K562 (cell line): Measurements from ENCODE around the gene FSTL4. TPM values are rescaled to one million over a fixed set of nuclear protein-coding genes. Genes with fewer than 3 reads are reported as not detected.

Experiments used
- ATAC-seq: fragments of 200-7000 bp; cut with Tn5 transposase; 3 replicates; pipeline ENCODE4 v1.9.1; 2020; ENCODE audit warnings: moderate library complexity
- BruUV-seq: library from RNA; stranded (reverse); fragments of 400-500 nt; replicated peaks from 2 replicates; lab custom pipeline; 2021; lab: Mats Ljungman, UMichigan
- CTCF ChIA-PET: fragments of 300-600 bp; formaldehyde crosslinking; extraction: SDS; loops from one replicate; lab custom pipeline; 2021; ENCODE audit warnings: low intra/inter-chr PET ratio; lab: Yijun Ruan, JAX
- POLR2A ChIA-PET: fragments of 300-600, 350-650 bp; sonication (Branson Sonifier 250); formaldehyde crosslinking; extraction: SDS; loops from one replicate; lab custom pipeline; 2021; ENCODE audit warnings: antibody characterized with exemption, inconsistent platforms; lab: Yijun Ruan, JAX
- DNase-seq, 4 experiments: peaks; one replicate each; pipeline versions ENCODE4 v3.0.0 to v3.0.0-alpha.2; 2011 to 2018; ENCODE audit warnings: low spot score in 3 of 4, mixed read lengths in 3 of 4; ENCODE audit errors: extremely low read depth in 1 of 4
- FAIRE-seq: peaks from 2 replicates; lab custom pipeline; 2011; peaks lifted over from hg19 to GRCh38; lab: Jason Lieb, UNC
- H2AFZ ChIP-seq: 2 replicates; pipeline ENCODE4 v1.6.0; 2011; ENCODE audit warnings: low read depth, low read length, control low read depth, inconsistent platforms
- H3K27ac ChIP-seq: fragments of 200-600 bp; 3 replicates; pipeline ENCODE4 v1.8.0; 2011; ENCODE audit warnings: low read depth, mild to moderate bottlenecking, control low read depth, inconsistent platforms, low read length, moderate library complexity, mixed read lengths; ENCODE audit errors: extremely low read depth
- H3K27me3 ChIP-seq, 2 experiments: fragments of 300-600 bp in 1 of 2; 2 replicates in 1 of 2; 3 replicates in 1 of 2; pipeline versions ENCODE4 v1.6.0 to v1.8.0; 2011; ENCODE audit warnings: inconsistent platforms in 2 of 2, low read length in 2 of 2, mild to moderate bottlenecking in 1 of 2, mixed read lengths in 1 of 2, moderate library complexity in 1 of 2; ENCODE audit not compliant: control insufficient read depth in 2 of 2, insufficient read depth in 2 of 2
- H3K36me3 ChIP-seq: fragments of 300-600 bp; 3 replicates; pipeline ENCODE4 v1.8.0; 2011; ENCODE audit warnings: mild to moderate bottlenecking, low read length, inconsistent platforms; ENCODE audit not compliant: control insufficient read depth, insufficient read depth
- H3K4me1 ChIP-seq, 2 experiments: fragments of 200-600 bp in 1 of 2; replicated peaks in 1 of 2; 2 replicates in 1 of 2; 3 replicates in 1 of 2; pipeline versions ENCODE4 v1.5.1 to v1.8.0; 2011; ENCODE audit warnings: inconsistent platforms in 2 of 2, low read length in 2 of 2, mild to moderate bottlenecking in 1 of 2, mixed read lengths in 1 of 2, moderate library complexity in 1 of 2; ENCODE audit not compliant: control insufficient read depth in 2 of 2, insufficient read depth in 2 of 2
- H3K4me2 ChIP-seq: 2 replicates; pipeline ENCODE4 v1.6.1; 2011; ENCODE audit warnings: low read length, control low read depth, inconsistent platforms, mixed read lengths; ENCODE audit not compliant: insufficient read depth
- H3K4me3 ChIP-seq: fragments of 200-600 bp; sonication (generic), shearing (Covaris generic); 2 replicates; pipeline ENCODE4 v1.5.1; 2016; ENCODE audit warnings: control low read depth, inconsistent platforms
- H3K79me2 ChIP-seq: fragments of 200-600 bp; 3 replicates; pipeline ENCODE4 v1.8.0; 2011; ENCODE audit warnings: low read length, inconsistent platforms; ENCODE audit not compliant: control insufficient read depth, insufficient read depth
- H3K9ac ChIP-seq, 2 experiments: 2 replicates each; pipeline versions ENCODE4 v1.6.0 to v1.6.1; 2011; ENCODE audit warnings: low read depth in 2 of 2, low read length in 2 of 2, control low read depth in 1 of 2, inconsistent platforms in 1 of 2, mild to moderate bottlenecking in 1 of 2, mixed read lengths in 1 of 2; ENCODE audit not compliant: insufficient read depth in 1 of 2
- H3K9me1 ChIP-seq: one replicate; pipeline ENCODE4 v1.6.0; 2011; ENCODE audit warnings: inconsistent platforms, mild to moderate bottlenecking, low read length, moderate library complexity; ENCODE audit not compliant: control insufficient read depth, insufficient read depth
- H3K9me3 ChIP-seq: replicated peaks from 2 replicates; pipeline ENCODE4 v1.5.1; 2011; ENCODE audit warnings: low read depth, low read length, inconsistent platforms; ENCODE audit not compliant: control insufficient read depth, insufficient read depth
- H4K20me1 ChIP-seq: replicated peaks from 2 replicates; pipeline ENCODE4 v1.6.1; 2011; ENCODE audit warnings: low read length, inconsistent platforms, mixed read lengths; ENCODE audit not compliant: control insufficient read depth, insufficient read depth
- CAMTA2 ChIP-seq: fragments of 250-450 bp; sonication (Bioruptor Pico); conservative IDR thresholded peaks from 2 replicates; pipeline ENCODE4 v1.5.1; 2022
- CBX5 ChIP-seq: IDR thresholded peaks from 2 replicates; pipeline ENCODE4 v1.6.1; 2014; ENCODE audit warnings: low read depth, borderline replicate concordance
- ERF ChIP-seq: fragments of 450-650 bp; formaldehyde crosslinking; IDR thresholded peaks from 2 replicates; pipeline ENCODE4 v1.4.0; 2020; ENCODE audit warnings: mild to moderate bottlenecking, mixed read lengths
- GTF2A2 ChIP-seq: IDR thresholded peaks from 2 replicates; pipeline ENCODE4 v1.6.1; 2016; ENCODE audit warnings: mild to moderate bottlenecking, missing genetic modification characterization, missing compliant biosample characterization
- ILK ChIP-seq: fragments of 450-650 bp; IDR thresholded peaks from 2 replicates; pipeline ENCODE4 v1.6.1; 2016; ENCODE audit warnings: missing genetic modification characterization, low read depth, mild to moderate bottlenecking, missing compliant biosample characterization, moderate library complexity, borderline replicate concordance
- JUNB ChIP-seq: fragments of 450-650 bp; formaldehyde crosslinking; conservative IDR thresholded peaks from 2 replicates; pipeline ENCODE4 v1.4.0; 2020; ENCODE audit warnings: mild to moderate bottlenecking
- RBM17 ChIP-seq: fragments of 200-400 bp; formaldehyde crosslinking; IDR thresholded peaks from 2 replicates; pipeline ENCODE4 v1.6.1; 2017; ENCODE audit warnings: low read depth, mild to moderate bottlenecking, low read length, borderline replicate concordance
- SIX5 ChIP-seq, 2 experiments: IDR thresholded peaks; 2 replicates each; pipeline ENCODE4 v1.6.1; 2011; ENCODE audit warnings: low read length in 2 of 2, borderline replicate concordance in 1 of 2, low read depth in 1 of 2, mild to moderate bottlenecking in 1 of 2, moderate library complexity in 1 of 2; ENCODE audit not compliant: insufficient read depth in 1 of 2
- TEAD4 ChIP-seq, 2 experiments: sonication (generic) in 1 of 2; formaldehyde crosslinking in 1 of 2; IDR thresholded peaks; 2 replicates each; pipeline versions ENCODE4 v1.6.1 to v1.8.0; 2012 to 2022; ENCODE audit warnings: borderline replicate concordance in 1 of 2, inconsistent platforms in 1 of 2, low read length in 1 of 2, mild to moderate bottlenecking in 1 of 2, missing genetic modification reagents in 1 of 2
- TFE3 ChIP-seq: fragments of 450-650 bp; formaldehyde crosslinking; IDR thresholded peaks from 2 replicates; pipeline ENCODE4 v1.4.0; 2020; ENCODE audit warnings: mild to moderate bottlenecking, mixed read lengths
- XRCC3 ChIP-seq: fragments of 450-650 bp; IDR thresholded peaks from 2 replicates; pipeline ENCODE4 v1.6.1; 2017; ENCODE audit warnings: mild to moderate bottlenecking, moderate library complexity
- ZNF184 ChIP-seq: sonication (generic); formaldehyde crosslinking; IDR thresholded peaks from 2 replicates; pipeline ENCODE4 v1.5.0; 2020; ENCODE audit warnings: missing genetic modification reagents
- ZNF766 ChIP-seq: fragments of 200-800 bp; sonication (Bioruptor generic); conservative IDR thresholded peaks from 2 replicates; pipeline ENCODE4 v1.6.1; 2016; ENCODE audit warnings: missing genetic modification characterization, missing compliant biosample characterization
- ZNF77 ChIP-seq: fragments of 250-450 bp; sonication (Bioruptor Pico); IDR thresholded peaks from 2 replicates; pipeline ENCODE4 v1.5.0; 2020
- ZSCAN32 ChIP-seq: fragments of 450-650 bp; formaldehyde crosslinking; IDR thresholded peaks from 2 replicates; pipeline ENCODE4 v1.4.0; 2020; ENCODE audit warnings: mild to moderate bottlenecking, moderate library complexity
- WGBS: fragments of 100-300 bp; shearing (Covaris generic); methylation state at CpG from one replicate; pipeline ENCODE4 v1.1.6; 2016; ENCODE audit warnings: low coverage, mixed read lengths; ENCODE audit not compliant: insufficient coverage; ENCODE audit errors: missing lambda C conversion rate; 5-methylcytosine and 5-hydroxymethylcytosine counted together
- in situ Hi-C: fragments of 300-500 bp; cut with MboI; formaldehyde crosslinking; loops from 4 replicates; pipeline ENCODE4 v1.15.0; 2018; ENCODE audit warnings: inconsistent platforms, mixed read lengths
- intact Hi-C: fragments of 100-400 bp; cut with micrococcal nuclease; formaldehyde crosslinking; loops from 2 replicates; pipeline ENCODE4 v1.14.2; 2022
- polyA plus RNA-seq, 8 experiments: library from polyadenylated mRNA; depleted of rRNA in 4 of 8; stranded (reverse) in 5 of 8; unstranded in 3 of 8; fragments of >200 nt; fragmentation: Nextera tagmentation in 2 of 8; fragmentation: Illumina TruSeq in 1 of 8; extraction: Ambion mirVana in 2 of 8; extraction: Trizol in 1 of 8; gene quantifications; 2 replicates each; pipeline versions ENCODE4 v1.2.1 to v1.2.3, GENCODE V29; 2011 to 2014; ENCODE audit warnings: inconsistent platforms in 1 of 8, missing spikeins in 1 of 8
- total RNA-seq, 7 experiments: library from RNA; depleted of rRNA in 6 of 7; stranded (reverse); fragments of >200 nt in 6 of 7; fragmentation: Illumina TruSeq in 2 of 7; extraction: Trizol in 2 of 7; gene quantifications; 2 replicates each; pipeline versions ENCODE4 v1.2.1 to v1.2.3, GENCODE V29; 2011 to 2021; ENCODE audit warnings: low replicate concordance in 1 of 7

Gene FSTL4
- total and polyA plus RNA-seq, 9 of the 15 experiments (the other 6 are each of a cell fraction or from before 2014, with no cell fraction given), result 0.08 to 0.18 (median 0.10) TPM; not detected in 5

GRCh38 chr5:133412661-133413060, 199.7 kb downstream of the FSTL4 start:
- WGBS, result 0% methylated on average over 2 of the region's 2 CpGs
- intact Hi-C loops, result no loop called here
- no peak overlapping the region for H3K4me2 ChIP-seq
- no peaks in the 10 kb centered on the region for H3K4me1 ChIP-seq
- POLR2A ChIA-PET, result no interaction called here
- H3K36me3 ChIP-seq, result no peaks in the 10 kb centered on the region
- no peak overlapping the region for H3K4me3 ChIP-seq
- no peaks in the 10 kb centered on the region for H4K20me1 ChIP-seq
- no peak for FAIRE-seq
- no peaks in the 10 kb centered on the region for H3K79me2 ChIP-seq
- H3K9me1 ChIP-seq, result no peaks in the 10 kb centered on the region
- in situ Hi-C loops, result no loop called here
- no peak for DNase-seq
- no peak overlapping the region for H3K9ac ChIP-seq
- CTCF ChIA-PET, result no interaction called here
- H2AFZ ChIP-seq, result no peak overlapping the region
- no peak for ATAC-seq
- BruUV-seq, result no TSS peak
- H3K9me3 ChIP-seq, result no peaks in the 10 kb centered on the region
- TF ChIP-seq CBX5 (no peak), ERF (no peak), RBM17 (no peak), ILK (tag) (no peak), CAMTA2 (no peak), TFE3 (CRISPR knock-in tag) (no peak), JUNB (CRISPR knock-in tag) (no peak), TEAD4 (IDR thresholded peaks at IDR 0.05; ENCODE audit: low read length) (no peak), TEAD4 (CRISPR knock-in tag; IDR thresholded peaks at IDR 0.05; ENCODE audit: borderline replicate concordance) (no peak), GTF2A2 (tag) (no peak), XRCC3 (no peak), ZSCAN32 (CRISPR knock-in tag) (no peak), SIX5 (IDR thresholded peaks at IDR 0.05; ENCODE audit: borderline replicate concordance in 1 of 2, insufficient read depth in 1 of 2, low read depth in 1 of 2, low read length in 2 of 2) (no peak), ZNF184 (CRISPR knock-in tag) (no peak), ZNF766 (no peak), ZNF77 (CRISPR knock-in tag) (no peak)
- no peak overlapping the region for H3K27ac ChIP-seq
- H3K27me3 ChIP-seq, result peaks cover 16 to 18% of the 10 kb centered on the region in 2 experiments; a peak in 4 of 5 replicates
